ENCODE results near the gene PHLDA3. TPM values are rescaled to one million over a fixed set of nuclear protein-coding genes. Genes with fewer than 3 reads are reported as not detected.

PHLDA3 gene
- total and polyA plus RNA-seq, 8 donors = 11.1 to 82.7 (median 18.1) TPM

- Histone ChIP-seq H3K27me3 (no peaks in the 10 kb centered on the region), H3K27ac (no peak overlapping the region), H3K36me3 (no peaks in the 10 kb centered on the region), H3K9me3 (no peaks in the 10 kb centered on the region), H3K4me3 (no peak overlapping the region), H3K4me1 (peaks cover 12 to 20% of the 10 kb centered on the region in 2 donors)
- no peak for DNase-seq
- ATAC-seq = no peak
- no peak for TF ChIP-seq CTCF (IDR thresholded peaks at IDR 0.05)
- intact Hi-C loops (cut with DNase I) = loop anchor here in 1 of 2 donors (10.0 kb wide), 1 partner anchor 72 kb away; no protein-coding TSS in a partner anchor
These were observed 47.6 kb upstream of the PHLDA3 start for GRCh38 chr1:201516511-201517127.

- no peak for TF ChIP-seq CTCF (IDR thresholded peaks at IDR 0.05)
- Histone ChIP-seq H3K4me1 (peaks cover 12 to 23% of the 10 kb centered on the region in 2 donors), H3K36me3 (no peaks in the 10 kb centered on the region), H3K27ac (no peak overlapping the region), H3K27me3 (no peaks in the 10 kb centered on the region), H3K9me3 (no peaks in the 10 kb centered on the region), H3K4me3 (no peak overlapping the region)
- ATAC-seq = no peak
- no peak for DNase-seq
- intact Hi-C loops (cut with DNase I) = loop anchor here in 1 of 2 donors (10.0 kb wide), 1 partner anchor 71 kb away; no protein-coding TSS in a partner anchor
These were observed 46.9 kb upstream of the PHLDA3 start for GRCh38 chr1:201515895-201516294.

DNA sequence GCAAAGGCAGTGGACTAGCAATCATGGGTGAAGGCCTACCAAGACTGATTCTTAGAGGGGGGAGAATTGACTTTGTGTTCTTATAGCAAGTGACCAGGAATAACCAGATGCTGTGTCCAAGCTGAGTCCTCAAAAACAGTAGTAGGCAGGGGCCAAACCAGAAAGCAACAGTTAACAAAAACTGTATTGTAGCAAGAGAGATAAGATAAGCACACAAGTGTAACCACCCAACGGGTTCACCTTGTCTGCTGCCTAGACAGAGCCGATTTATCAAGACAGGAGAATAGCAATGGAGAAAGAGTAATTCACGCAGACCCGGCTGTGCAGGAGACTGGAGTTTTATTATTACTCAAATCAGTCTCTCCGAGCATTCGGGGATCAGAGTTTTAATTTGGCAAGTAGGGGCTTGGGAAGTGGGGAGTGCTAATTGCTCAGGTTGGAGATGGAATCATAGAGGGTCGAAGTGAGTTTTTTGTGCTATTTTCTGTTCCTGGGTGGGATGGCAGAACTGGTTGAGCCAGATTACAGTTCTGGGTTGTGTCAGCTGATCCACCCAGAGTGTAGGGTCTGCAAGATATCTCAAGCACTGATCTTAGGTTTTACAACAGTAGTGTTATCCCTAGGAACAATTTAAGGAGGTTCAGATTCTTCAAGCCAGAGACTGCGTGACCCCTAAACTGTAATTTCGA, 46.2 kb upstream of the PHLDA3 start:
- Histone ChIP-seq H3K9me3 (no peaks in the 10 kb centered on the region), H3K36me3 (no peaks in the 10 kb centered on the region), H3K4me3 (no peak overlapping the region), H3K4me1 (peaks cover 12 to 23% of the 10 kb centered on the region in 2 donors), H3K27me3 (no peaks in the 10 kb centered on the region), H3K27ac (no peak overlapping the region)
- intact Hi-C loops (cut with DNase I) = loop anchor here in 1 of 2 donors (10.0 kb wide), 1 partner anchor 70 kb away; no protein-coding TSS in a partner anchor
- no peak for DNase-seq
- ATAC-seq = no peak
- no peak for TF ChIP-seq CTCF (IDR thresholded peaks at IDR 0.05)

- Histone ChIP-seq H3K27me3 (no peaks in the 10 kb centered on the region), H3K4me1 (peaks cover 12 to 23% of the 10 kb centered on the region in 2 donors), H3K4me3 (no peak overlapping the region), H3K36me3 (no peaks in the 10 kb centered on the region), H3K9me3 (no peaks in the 10 kb centered on the region), H3K27ac (no peak overlapping the region)
- intact Hi-C loops (cut with DNase I) = loop anchor here in 1 of 2 donors (10.0 kb wide), 1 partner anchor 70 kb away; no protein-coding TSS in a partner anchor
- no peak for ATAC-seq
- no peak for DNase-seq
- TF ChIP-seq CTCF (IDR thresholded peaks at IDR 0.05) = no peak
These were observed 45.5 kb upstream of the PHLDA3 start for GRCh38 chr1:201514466-201514865.

All from left lung (tissue), 10 donors.